MM.1S (cell line): ENCODE data around the gene ERO1A.

Experiments
- DNase-seq: peaks from one replicate; pipeline ENCODE4 v3.0.0-alpha.2; 2015
- H2AFZ ChIP-seq: fragments of 300-600 bp; sonication (generic); 2 replicates; pipeline ENCODE4 v1.6.0; 2016; ENCODE audit warnings: antibody characterized with exemption, low read length
- H3F3A ChIP-seq: fragments of 300-600 bp; sonication (generic); 2 replicates; pipeline ENCODE4 v1.6.1; 2016; ENCODE audit warnings: mild to moderate bottlenecking, antibody characterized with exemption, low read length, moderate library complexity, mixed read lengths; ENCODE audit not compliant: insufficient read depth
- H3K27ac ChIP-seq: fragments of 300-600 bp; sonication (generic); 2 replicates; pipeline ENCODE4 v1.5.1; 2016; ENCODE audit warnings: mild to moderate bottlenecking, low read length
- H3K27me3 ChIP-seq: fragments of 300-600 bp; sonication (generic); replicated peaks from 2 replicates; pipeline ENCODE4 v1.6.0; 2016; ENCODE audit warnings: low read length; ENCODE audit not compliant: insufficient read depth
- H3K36me3 ChIP-seq: fragments of 300-600 bp; sonication (generic); replicated peaks from 2 replicates; pipeline ENCODE4 v1.6.1; 2016; ENCODE audit warnings: mild to moderate bottlenecking, low read length, mixed read lengths; ENCODE audit not compliant: insufficient read depth
- H3K4me1 ChIP-seq: fragments of 300-600 bp; sonication (generic); 2 replicates; pipeline ENCODE4 v1.6.1; 2016; ENCODE audit warnings: low read length, mixed read lengths
- H3K4me2 ChIP-seq: fragments of 300-600 bp; sonication (generic); 2 replicates; pipeline ENCODE4 v1.6.0; 2016; ENCODE audit warnings: low read depth, low read length
- H3K4me3 ChIP-seq: fragments of 300-600 bp; sonication (generic); 2 replicates; pipeline ENCODE4 v1.5.1; 2016; ENCODE audit warnings: low read length, mixed read lengths
- H3K79me2 ChIP-seq: fragments of 300-600 bp; sonication (generic); 2 replicates; pipeline ENCODE4 v1.6.1; 2016; ENCODE audit warnings: mixed run types, low read length, mixed read lengths
- H3K9ac ChIP-seq: fragments of 300-600 bp; sonication (generic); 2 replicates; pipeline ENCODE4 v1.6.1; 2016; ENCODE audit warnings: low read length, mixed read lengths
- H3K9me2 ChIP-seq: fragments of 300-600 bp; sonication (generic); replicated peaks from 2 replicates; pipeline ENCODE4 v1.6.1; 2016; ENCODE audit warnings: mild to moderate bottlenecking, low read length, mixed read lengths; ENCODE audit not compliant: insufficient read depth
- H3K9me3 ChIP-seq: fragments of 300-600 bp; sonication (generic); replicated peaks from 2 replicates; pipeline ENCODE4 v1.6.1; 2016; ENCODE audit warnings: mild to moderate bottlenecking, low read length, mixed read lengths; ENCODE audit not compliant: insufficient read depth
- H4K20me1 ChIP-seq: fragments of 300-600 bp; sonication (generic); 2 replicates; pipeline ENCODE4 v1.6.1; 2016; ENCODE audit warnings: mild to moderate bottlenecking, low read length, moderate library complexity, mixed read lengths; ENCODE audit not compliant: insufficient read depth
- EZH2 ChIP-seq: fragments of 300-600 bp; sonication (generic); optimal IDR thresholded peaks from 2 replicates; pipeline ENCODE3; 2017; ENCODE audit warnings: low read depth, mild to moderate bottlenecking, antibody characterized with exemption, low read length, mixed read lengths
- EZH2phosphoT487 ChIP-seq: fragments of 300-600 bp; sonication (generic); IDR thresholded peaks from 2 replicates; pipeline ENCODE4 v1.6.1; 2018; ENCODE audit warnings: antibody characterized with exemption, low read length
- TF ChIP-seq, protein P1 (sequence below): fragments of 300-600 bp; sonication (generic); IDR thresholded peaks from 2 replicates; pipeline ENCODE4 v1.5.1; 2016; ENCODE audit warnings: antibody characterized with exemption, low read length, mixed read lengths

The ERO1A gene

DNA sequence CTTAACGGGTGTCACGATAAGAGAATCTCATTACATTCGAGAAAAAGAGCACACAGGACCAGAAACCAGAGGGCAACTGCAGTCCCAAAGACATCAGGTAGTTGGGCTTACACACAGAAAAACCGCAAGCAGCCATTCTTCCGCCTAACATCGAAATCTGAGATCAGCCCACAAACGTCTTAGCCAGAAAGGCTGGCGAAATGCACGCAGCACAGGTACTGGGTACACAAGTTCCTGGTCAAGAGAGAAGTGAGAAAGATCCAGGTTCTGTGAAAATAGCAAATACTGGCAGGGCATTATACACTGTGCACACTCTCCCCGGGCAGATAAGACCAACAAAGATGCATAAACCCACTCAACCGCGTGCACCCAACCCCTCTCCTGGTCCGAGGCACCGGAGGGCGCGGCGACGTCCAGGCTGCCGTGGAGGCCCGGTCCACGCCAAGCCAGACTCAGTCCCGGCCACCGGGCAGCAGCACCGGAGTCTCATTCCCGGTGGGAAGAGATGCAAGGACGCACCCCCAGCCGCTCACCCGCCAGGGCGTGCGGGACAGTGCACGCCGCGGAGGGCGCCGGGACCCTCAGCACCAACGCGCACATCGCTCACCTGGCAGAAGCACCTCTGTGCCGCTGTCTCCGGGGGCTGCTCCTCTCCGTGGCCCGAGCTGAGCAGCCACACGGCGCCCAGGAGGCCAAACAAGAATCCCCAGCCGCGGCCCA lies 437 bp downstream of the ERO1A start:
- Histone ChIP-seq H3K4me1 (no peaks in the 10 kb centered on the region), H3K27ac (peak overlapping the region; percentile 82), H3K4me3 (peak overlapping the region; percentile 94), H3K9ac (peak overlapping the region; percentile 81), H3K9me2 (no peaks in the 10 kb centered on the region), H2AFZ (peak overlapping the region; percentile 61), H3K4me2 (peak overlapping the region; percentile 65), H3K36me3 (no peaks in the 10 kb centered on the region), H4K20me1 (no peaks in the 10 kb centered on the region), H3K79me2 (peaks cover 49% of the 10 kb centered on the region), H3F3A (peaks cover 5% of the 10 kb centered on the region; the same call in 1 of the 2 replicates), H3K9me3 (no peaks in the 10 kb centered on the region), H3K27me3 (no peaks in the 10 kb centered on the region)
- TF ChIP-seq EZH2, result no peak
- TF ChIP-seq, protein P1, sequence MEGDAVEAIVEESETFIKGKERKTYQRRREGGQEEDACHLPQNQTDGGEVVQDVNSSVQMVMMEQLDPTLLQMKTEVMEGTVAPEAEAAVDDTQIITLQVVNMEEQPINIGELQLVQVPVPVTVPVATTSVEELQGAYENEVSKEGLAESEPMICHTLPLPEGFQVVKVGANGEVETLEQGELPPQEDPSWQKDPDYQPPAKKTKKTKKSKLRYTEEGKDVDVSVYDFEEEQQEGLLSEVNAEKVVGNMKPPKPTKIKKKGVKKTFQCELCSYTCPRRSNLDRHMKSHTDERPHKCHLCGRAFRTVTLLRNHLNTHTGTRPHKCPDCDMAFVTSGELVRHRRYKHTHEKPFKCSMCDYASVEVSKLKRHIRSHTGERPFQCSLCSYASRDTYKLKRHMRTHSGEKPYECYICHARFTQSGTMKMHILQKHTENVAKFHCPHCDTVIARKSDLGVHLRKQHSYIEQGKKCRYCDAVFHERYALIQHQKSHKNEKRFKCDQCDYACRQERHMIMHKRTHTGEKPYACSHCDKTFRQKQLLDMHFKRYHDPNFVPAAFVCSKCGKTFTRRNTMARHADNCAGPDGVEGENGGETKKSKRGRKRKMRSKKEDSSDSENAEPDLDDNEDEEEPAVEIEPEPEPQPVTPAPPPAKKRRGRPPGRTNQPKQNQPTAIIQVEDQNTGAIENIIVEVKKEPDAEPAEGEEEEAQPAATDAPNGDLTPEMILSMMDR, result no peak
- peak; percentile 70 for DNase-seq

DNA sequence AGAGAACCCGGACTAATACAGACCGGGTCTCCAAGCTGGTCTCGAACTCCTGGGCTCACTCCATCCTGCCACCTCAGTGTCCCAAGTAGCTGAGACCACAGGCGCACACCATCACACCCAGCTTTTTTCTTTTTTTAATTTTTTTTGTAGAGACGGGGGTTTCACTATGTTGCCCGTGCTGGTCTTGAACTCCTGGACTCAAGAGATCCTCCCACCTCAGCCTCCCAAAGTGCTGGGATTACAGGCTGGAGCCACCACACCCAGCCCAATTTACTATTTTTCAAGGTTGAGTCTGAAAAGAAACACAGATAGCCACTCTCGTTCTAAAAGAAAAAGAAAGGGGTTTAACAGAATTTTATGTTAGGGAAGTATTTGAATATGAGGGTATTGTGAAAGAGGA lies 1.8 kb downstream of the ERO1A start:
- Histone ChIP-seq H3K4me3 (no peak overlapping the region), H3K9me2 (no peaks in the 10 kb centered on the region), H3K27me3 (no peaks in the 10 kb centered on the region), H3K4me1 (no peaks in the 10 kb centered on the region), H3K36me3 (no peaks in the 10 kb centered on the region), H4K20me1 (no peaks in the 10 kb centered on the region), H3K9ac (no peak overlapping the region), H2AFZ (no peak overlapping the region), H3K4me2 (peak overlapping the region; percentile 65; the same call in 1 of the 2 replicates), H3F3A (peaks cover 5% of the 10 kb centered on the region; the same call in 1 of the 2 replicates), H3K79me2 (peaks cover 63% of the 10 kb centered on the region), H3K27ac (no peak overlapping the region), H3K9me3 (no peaks in the 10 kb centered on the region)
- TF ChIP-seq EZH2phosphoT487 (no peak), EZH2 (no peak)
- TF ChIP-seq, protein P1, result no peak
- no peak for DNase-seq

GRCh38 chr14:52693036-52693435 lies 2.3 kb downstream of the ERO1A start:
- Histone ChIP-seq H3K27me3 (no peaks in the 10 kb centered on the region), H3F3A (peaks cover 5% of the 10 kb centered on the region; the same call in 1 of the 2 replicates), H3K4me1 (no peaks in the 10 kb centered on the region), H3K79me2 (peaks cover 68% of the 10 kb centered on the region), H3K36me3 (no peaks in the 10 kb centered on the region), H3K9ac (no peak overlapping the region), H2AFZ (no peak overlapping the region), H3K4me3 (no peak overlapping the region), H4K20me1 (no peaks in the 10 kb centered on the region), H3K9me2 (no peaks in the 10 kb centered on the region), H3K27ac (no peak overlapping the region), H3K9me3 (no peaks in the 10 kb centered on the region), H3K4me2 (no peak overlapping the region)
- no peak for DNase-seq
- TF ChIP-seq EZH2phosphoT487 (no peak), EZH2 (no peak)
- TF ChIP-seq, protein P1, result no peak
